Keratinocyte (primary cell): ENCODE measurements around the gene ZNF577. TPM values are rescaled to one million over a fixed set of nuclear protein-coding genes. Genes with fewer than 3 reads are reported as not detected.

Experiments used
- DNase-seq: peaks from one replicate; pipeline ENCODE4 v3.0.0-alpha.2; 2011; ENCODE audit warnings: low read depth, missing footprints, low spot score
- FAIRE-seq: peaks from 2 replicates; lab custom pipeline; 2011; peaks lifted over from hg19 to GRCh38; lab: Jason Lieb, UNC
- H2AFZ ChIP-seq: 2 replicates; pipeline ENCODE4 v1.6.0; 2012; ENCODE audit warnings: low read length, control low read depth, inconsistent platforms; ENCODE audit not compliant: control insufficient read depth
- H3K27ac ChIP-seq: 2 replicates; pipeline ENCODE4 v1.5.1; 2011; ENCODE audit warnings: low read length; ENCODE audit not compliant: control insufficient read depth, insufficient read depth
- H3K27me3 ChIP-seq: 3 replicates; pipeline ENCODE4 v1.6.0; 2011; ENCODE audit warnings: low read length; ENCODE audit not compliant: control insufficient read depth, insufficient read depth; ENCODE audit errors: extremely low read depth
- H3K36me3 ChIP-seq, 2 experiments: 2 replicates in 1 of 2; 3 replicates in 1 of 2; pipeline ENCODE4 v1.5.1; 2011; ENCODE audit warnings: low read length in 2 of 2, mild to moderate bottlenecking in 1 of 2; ENCODE audit not compliant: control insufficient read depth in 2 of 2, insufficient read depth in 2 of 2; ENCODE audit errors: extremely low read depth in 1 of 2
- H3K4me1 ChIP-seq: 3 replicates; pipeline ENCODE4 v1.5.1; 2011; ENCODE audit warnings: low read length; ENCODE audit not compliant: control insufficient read depth, insufficient read depth; ENCODE audit errors: extremely low read depth
- H3K4me2 ChIP-seq: 3 replicates; pipeline ENCODE4 v1.6.0; 2011; ENCODE audit warnings: low read depth, low read length; ENCODE audit not compliant: control insufficient read depth, insufficient read depth; ENCODE audit errors: extremely low read depth
- H3K4me3 ChIP-seq, 3 experiments: fragments of 200-600 bp in 1 of 3; sonication (generic) in 1 of 3; 2 replicates in 2 of 3; 3 replicates in 1 of 3; pipeline ENCODE4 v1.5.1; 2011 to 2016; ENCODE audit warnings: low read length in 3 of 3, mild to moderate bottlenecking in 3 of 3, control low read depth in 2 of 3, inconsistent platforms in 1 of 3, low read depth in 1 of 3, mixed read lengths in 1 of 3, mixed run types in 1 of 3, moderate library complexity in 1 of 3; ENCODE audit not compliant: control insufficient read depth in 2 of 3, insufficient read depth in 2 of 3; ENCODE audit errors: extremely low read depth in 1 of 3
- H3K79me2 ChIP-seq: 2 replicates; pipeline ENCODE4 v1.6.0; 2012; ENCODE audit warnings: low read length; ENCODE audit not compliant: control insufficient read depth, insufficient read depth
- H3K9ac ChIP-seq: 3 replicates; pipeline ENCODE4 v1.6.0; 2011; ENCODE audit warnings: low read length; ENCODE audit not compliant: control insufficient read depth, insufficient read depth; ENCODE audit errors: extremely low read depth
- H3K9me1 ChIP-seq: 3 replicates; pipeline ENCODE4 v1.6.0; 2011; ENCODE audit warnings: low read length; ENCODE audit not compliant: control insufficient read depth, insufficient read depth; ENCODE audit errors: extremely low read depth
- H3K9me3 ChIP-seq: 2 replicates; pipeline ENCODE4 v1.5.1; 2012; ENCODE audit warnings: low read depth, low read length; ENCODE audit not compliant: control insufficient read depth
- H4K20me1 ChIP-seq: 3 replicates; pipeline ENCODE4 v1.6.0; 2011; ENCODE audit warnings: low read length; ENCODE audit not compliant: control insufficient read depth, insufficient read depth; ENCODE audit errors: extremely low read depth
- EZH2 ChIP-seq: IDR thresholded peaks from one replicate; pipeline ENCODE4 v1.6.1; 2012; ENCODE audit warnings: inconsistent platforms, mild to moderate bottlenecking, low read length, moderate library complexity
- dilution Hi-C: fragments of 300-500 bp; cut with MboI; formaldehyde crosslinking; loops from one replicate; pipeline ENCODE4 v1.7.0; 2020; ENCODE audit warnings: low sequenced_read_pairs; ENCODE audit not compliant: extremely low pct_ligation_motif_present
- polyA plus RNA-seq, 5 experiments: library from polyadenylated mRNA; depleted of rRNA in 3 of 5; stranded (reverse) in 3 of 5; stranded (forward) in 1 of 5; unstranded in 1 of 5; fragments of >200 nt; gene quantifications; 1 replicate in 1 of 5; 2 replicates in 3 of 5; 3 replicates in 1 of 5; pipeline versions ENCODE4 v1.2.1 to v1.2.3, GENCODE V29; 2011 to 2012; ENCODE audit warnings: missing spikeins in 2 of 5, low read depth in 1 of 5, low replicate concordance in 1 of 5
- TF ChIP-seq, protein P1 (sequence below), 3 experiments: IDR thresholded peaks in 1 of 3; conservative IDR thresholded peaks in 1 of 3; optimal IDR thresholded peaks in 1 of 3; 2 replicates in 2 of 3; 3 replicates in 1 of 3; pipeline versions ENCODE3 to v1.5.1; 2011; ENCODE audit warnings: low read length in 3 of 3, mild to moderate bottlenecking in 3 of 3, moderate library complexity in 2 of 3, control low read depth in 1 of 3, inconsistent platforms in 1 of 3; ENCODE audit not compliant: insufficient read depth in 2 of 3; ENCODE audit errors: extremely low read depth in 1 of 3

The ZNF577 gene
- polyA plus RNA-seq, 1 donor (not counting 4 experiments of a cell fraction or from before 2014, with no cell fraction given), result 10.4 TPM

DNA sequence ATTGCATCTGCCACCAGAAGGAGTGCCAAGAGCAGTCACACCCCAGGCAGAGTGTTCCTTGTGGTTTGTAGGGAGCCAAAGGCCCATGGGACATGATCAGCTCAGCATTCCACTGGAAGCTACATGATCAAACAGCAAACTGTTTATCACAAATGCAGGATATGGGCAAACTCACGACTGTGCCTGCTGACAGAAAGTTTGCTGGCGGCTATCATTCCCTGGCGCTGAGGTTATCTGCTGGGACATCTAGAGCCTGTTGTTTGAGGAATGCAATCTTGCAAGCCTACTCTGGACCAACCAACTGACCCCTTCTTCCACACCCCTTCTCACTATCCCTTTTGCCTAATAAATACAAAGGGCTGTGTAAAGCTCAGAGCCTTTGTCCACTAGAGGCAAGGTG, 31.9 kb upstream of the ZNF577 start:
- Histone ChIP-seq H3K79me2 (no peaks in the 10 kb centered on the region), H2AFZ (no peak overlapping the region), H3K4me3 (no peak overlapping the region), H3K4me2 (no peak overlapping the region), H4K20me1 (no peaks in the 10 kb centered on the region), H3K9me1 (no peaks in the 10 kb centered on the region), H3K27ac (no peak overlapping the region), H3K9ac (no peak overlapping the region), H3K36me3 (no peaks in the 10 kb centered on the region), H3K27me3 (no peaks in the 10 kb centered on the region), H3K9me3 (peaks cover 11% of the 10 kb centered on the region), H3K4me1 (no peaks in the 10 kb centered on the region)
- no peak for TF ChIP-seq EZH2
- TF ChIP-seq, protein P1, sequence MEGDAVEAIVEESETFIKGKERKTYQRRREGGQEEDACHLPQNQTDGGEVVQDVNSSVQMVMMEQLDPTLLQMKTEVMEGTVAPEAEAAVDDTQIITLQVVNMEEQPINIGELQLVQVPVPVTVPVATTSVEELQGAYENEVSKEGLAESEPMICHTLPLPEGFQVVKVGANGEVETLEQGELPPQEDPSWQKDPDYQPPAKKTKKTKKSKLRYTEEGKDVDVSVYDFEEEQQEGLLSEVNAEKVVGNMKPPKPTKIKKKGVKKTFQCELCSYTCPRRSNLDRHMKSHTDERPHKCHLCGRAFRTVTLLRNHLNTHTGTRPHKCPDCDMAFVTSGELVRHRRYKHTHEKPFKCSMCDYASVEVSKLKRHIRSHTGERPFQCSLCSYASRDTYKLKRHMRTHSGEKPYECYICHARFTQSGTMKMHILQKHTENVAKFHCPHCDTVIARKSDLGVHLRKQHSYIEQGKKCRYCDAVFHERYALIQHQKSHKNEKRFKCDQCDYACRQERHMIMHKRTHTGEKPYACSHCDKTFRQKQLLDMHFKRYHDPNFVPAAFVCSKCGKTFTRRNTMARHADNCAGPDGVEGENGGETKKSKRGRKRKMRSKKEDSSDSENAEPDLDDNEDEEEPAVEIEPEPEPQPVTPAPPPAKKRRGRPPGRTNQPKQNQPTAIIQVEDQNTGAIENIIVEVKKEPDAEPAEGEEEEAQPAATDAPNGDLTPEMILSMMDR (optimal IDR thresholded peaks at IDR 0.05 in 1 of 3, IDR thresholded peaks at IDR 0.05 in 1 of 3, conservative IDR thresholded peaks at IDR 0.05 in 1 of 3; ENCODE audit: extremely low read depth in 1 of 3, insufficient read depth in 2 of 3, low read length in 3 of 3), result no peak
- dilution Hi-C loops, result no loop called here
- FAIRE-seq (no peak), DNase-seq (no peak)

DNA sequence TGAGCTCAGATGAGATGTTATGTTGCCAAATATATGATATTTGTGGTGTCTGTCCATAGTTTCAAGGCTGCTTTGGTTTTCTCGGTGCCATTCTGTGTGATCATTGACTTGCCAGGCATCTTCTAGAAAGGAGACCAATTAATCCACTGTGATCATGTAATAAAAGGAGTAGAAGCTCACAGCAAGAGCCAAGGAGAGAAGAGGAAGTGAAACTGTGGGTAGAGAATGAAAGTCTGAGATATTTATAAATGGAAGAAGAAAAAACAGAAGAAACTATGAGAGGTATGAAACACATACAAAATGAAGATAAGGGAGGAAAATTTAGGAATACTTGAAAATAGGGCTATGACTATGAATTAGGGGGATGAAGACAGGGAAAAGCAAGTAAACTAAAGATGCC, 28.4 kb upstream of the ZNF577 start:
- H3K4me2 ChIP-seq, result no peak overlapping the region
- dilution Hi-C loops, result no loop called here
- no peaks in the 10 kb centered on the region for H3K4me1 ChIP-seq
- no peaks in the 10 kb centered on the region for H4K20me1 ChIP-seq
- no peaks in the 10 kb centered on the region for H3K36me3 ChIP-seq
- no peaks in the 10 kb centered on the region for H3K27me3 ChIP-seq
- no peaks in the 10 kb centered on the region for H3K9me1 ChIP-seq
- H3K79me2 ChIP-seq, result no peaks in the 10 kb centered on the region
- DNase-seq (no peak), FAIRE-seq (no peak)
- H3K4me3 ChIP-seq, result no peak overlapping the region
- H3K9ac ChIP-seq, result no peak overlapping the region
- no peak overlapping the region for H3K27ac ChIP-seq
- H2AFZ ChIP-seq, result no peak overlapping the region
- peaks cover 6% of the 10 kb centered on the region for H3K9me3 ChIP-seq
- TF ChIP-seq, protein P1 (optimal IDR thresholded peaks at IDR 0.05 in 1 of 3, IDR thresholded peaks at IDR 0.05 in 1 of 3, conservative IDR thresholded peaks at IDR 0.05 in 1 of 3; ENCODE audit: extremely low read depth in 1 of 3, insufficient read depth in 2 of 3, low read length in 3 of 3), result no peak
- no peak for TF ChIP-seq EZH2
